DOHH2 (cell line): ENCODE data around the gene UCHL5.

Source experiments
- EZH2phosphoT487 ChIP-seq: fragments of 200-600 bp; sonication (generic); IDR thresholded peaks from 2 replicates; pipeline ENCODE4 v1.6.1; 2017; ENCODE audit warnings: borderline replicate concordance, mild to moderate bottlenecking, antibody characterized with exemption, low read length, moderate library complexity, mixed read lengths
- TF ChIP-seq, protein P1 (sequence below): fragments of 200-600 bp; sonication (generic); IDR thresholded peaks from one replicate; pipeline ENCODE4 v1.5.1; 2014; ENCODE audit warnings: antibody characterized with exemption, mild to moderate bottlenecking, low read depth, low read length; ENCODE audit not compliant: poor library complexity, severe bottlenecking

- TF ChIP-seq, protein P1, sequence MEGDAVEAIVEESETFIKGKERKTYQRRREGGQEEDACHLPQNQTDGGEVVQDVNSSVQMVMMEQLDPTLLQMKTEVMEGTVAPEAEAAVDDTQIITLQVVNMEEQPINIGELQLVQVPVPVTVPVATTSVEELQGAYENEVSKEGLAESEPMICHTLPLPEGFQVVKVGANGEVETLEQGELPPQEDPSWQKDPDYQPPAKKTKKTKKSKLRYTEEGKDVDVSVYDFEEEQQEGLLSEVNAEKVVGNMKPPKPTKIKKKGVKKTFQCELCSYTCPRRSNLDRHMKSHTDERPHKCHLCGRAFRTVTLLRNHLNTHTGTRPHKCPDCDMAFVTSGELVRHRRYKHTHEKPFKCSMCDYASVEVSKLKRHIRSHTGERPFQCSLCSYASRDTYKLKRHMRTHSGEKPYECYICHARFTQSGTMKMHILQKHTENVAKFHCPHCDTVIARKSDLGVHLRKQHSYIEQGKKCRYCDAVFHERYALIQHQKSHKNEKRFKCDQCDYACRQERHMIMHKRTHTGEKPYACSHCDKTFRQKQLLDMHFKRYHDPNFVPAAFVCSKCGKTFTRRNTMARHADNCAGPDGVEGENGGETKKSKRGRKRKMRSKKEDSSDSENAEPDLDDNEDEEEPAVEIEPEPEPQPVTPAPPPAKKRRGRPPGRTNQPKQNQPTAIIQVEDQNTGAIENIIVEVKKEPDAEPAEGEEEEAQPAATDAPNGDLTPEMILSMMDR, result no peak
- no peak for TF ChIP-seq EZH2phosphoT487
Measured at GRCh38 chr1:192983349-192983980, 75.7 kb downstream of the UCHL5 start.
